GM21367 (cell line): ENCODE measurements around the gene SARDH.

Experiments
- ATAC-seq: cut with Tn5 transposase; IDR thresholded peaks from one replicate; pipeline ENCODE4 v1.9.1; 2021; ENCODE audit not compliant: unreplicated experiment

The SARDH gene

DNA sequence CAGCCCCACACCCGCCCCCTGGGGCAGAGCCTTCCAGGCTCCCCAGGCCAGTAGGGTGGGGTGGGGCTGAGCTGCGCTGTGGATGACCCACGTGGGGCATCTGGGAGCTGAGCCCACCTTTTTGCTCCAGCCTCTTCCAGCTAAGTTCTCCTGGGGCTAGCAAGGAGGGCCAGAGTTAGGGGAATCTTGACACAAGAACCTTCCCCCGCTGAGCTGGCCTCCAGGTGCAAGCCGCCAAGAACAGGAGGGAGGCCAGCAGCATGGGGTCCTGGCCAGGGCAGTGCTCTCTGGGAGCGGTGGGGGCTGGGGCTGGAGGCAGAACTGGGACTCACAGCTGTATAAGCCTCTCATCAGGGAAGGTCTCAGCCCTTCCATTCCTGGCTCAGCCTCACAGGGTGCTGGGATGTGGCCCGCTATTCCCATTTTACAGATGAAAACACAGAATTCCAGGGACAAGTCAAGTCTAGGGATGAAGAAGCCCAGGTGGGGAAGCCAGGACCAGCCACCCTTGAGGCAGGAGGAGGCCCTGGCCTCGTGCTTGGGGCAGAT is 21.5 kb downstream of the SARDH start:
- ATAC-seq: no peak

DNA sequence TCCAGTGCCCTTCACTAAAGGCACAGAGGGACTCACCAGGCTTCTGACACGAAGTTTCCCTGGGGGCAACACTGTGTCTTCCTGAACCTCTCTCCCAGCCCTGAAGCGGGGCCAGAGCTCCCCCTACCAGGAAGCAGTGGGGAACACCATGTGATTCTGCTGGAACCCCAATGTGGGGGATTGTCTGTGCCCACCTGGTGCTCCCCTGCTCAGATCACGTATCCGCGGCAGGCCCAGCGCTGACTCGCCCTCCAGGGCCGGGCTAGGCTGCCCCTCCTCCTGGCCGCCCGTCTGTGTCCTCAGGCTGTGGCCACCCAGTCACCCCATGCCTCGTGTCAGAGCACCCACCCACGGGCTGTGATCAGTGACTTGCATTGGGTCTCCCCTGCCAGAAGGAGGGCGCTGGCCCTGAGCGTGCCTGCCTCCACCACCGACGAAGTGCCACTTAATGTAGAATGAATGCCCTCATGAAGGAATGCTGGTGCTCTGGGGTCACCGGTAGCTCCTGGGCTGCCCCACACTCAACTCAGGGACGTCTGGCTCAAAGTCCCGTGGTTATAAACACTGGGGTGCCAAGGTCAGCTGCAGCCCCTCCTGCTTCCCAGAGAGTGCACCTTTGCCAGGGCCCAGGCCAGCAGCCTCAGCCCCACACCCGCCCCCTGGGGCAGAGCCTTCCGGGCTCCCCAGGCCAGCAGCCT is 22.1 kb downstream of the SARDH start:
- no peak for ATAC-seq

DNA sequence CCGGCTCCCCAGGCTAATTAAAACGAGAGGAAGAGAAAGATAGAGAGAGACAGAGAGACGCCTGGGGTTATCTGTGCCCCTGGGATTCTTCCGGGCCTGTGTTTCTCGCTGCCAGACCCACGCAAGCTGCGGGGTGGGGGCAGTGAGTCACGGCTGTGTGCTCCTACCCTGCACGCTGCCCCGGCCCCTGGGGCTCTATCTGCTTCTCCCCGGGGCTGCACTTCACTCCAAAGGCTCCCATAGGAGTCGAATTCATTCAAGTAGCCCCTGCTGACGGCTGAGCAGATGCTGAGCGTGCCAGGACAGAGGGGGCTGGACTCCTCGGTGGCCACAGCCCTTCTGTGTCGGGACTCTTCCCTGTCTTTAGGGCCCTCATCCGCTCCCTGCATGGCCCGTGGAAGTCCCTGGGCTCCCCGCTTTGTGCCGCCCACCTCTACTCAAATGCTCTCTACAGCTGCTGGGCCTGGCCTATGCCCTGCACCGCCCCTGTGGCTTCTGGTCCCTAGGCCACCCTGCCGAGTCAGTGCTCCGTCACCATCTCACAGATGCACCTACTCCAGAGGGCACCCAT is 22.8 kb downstream of the SARDH start:
- no peak for ATAC-seq

DNA sequence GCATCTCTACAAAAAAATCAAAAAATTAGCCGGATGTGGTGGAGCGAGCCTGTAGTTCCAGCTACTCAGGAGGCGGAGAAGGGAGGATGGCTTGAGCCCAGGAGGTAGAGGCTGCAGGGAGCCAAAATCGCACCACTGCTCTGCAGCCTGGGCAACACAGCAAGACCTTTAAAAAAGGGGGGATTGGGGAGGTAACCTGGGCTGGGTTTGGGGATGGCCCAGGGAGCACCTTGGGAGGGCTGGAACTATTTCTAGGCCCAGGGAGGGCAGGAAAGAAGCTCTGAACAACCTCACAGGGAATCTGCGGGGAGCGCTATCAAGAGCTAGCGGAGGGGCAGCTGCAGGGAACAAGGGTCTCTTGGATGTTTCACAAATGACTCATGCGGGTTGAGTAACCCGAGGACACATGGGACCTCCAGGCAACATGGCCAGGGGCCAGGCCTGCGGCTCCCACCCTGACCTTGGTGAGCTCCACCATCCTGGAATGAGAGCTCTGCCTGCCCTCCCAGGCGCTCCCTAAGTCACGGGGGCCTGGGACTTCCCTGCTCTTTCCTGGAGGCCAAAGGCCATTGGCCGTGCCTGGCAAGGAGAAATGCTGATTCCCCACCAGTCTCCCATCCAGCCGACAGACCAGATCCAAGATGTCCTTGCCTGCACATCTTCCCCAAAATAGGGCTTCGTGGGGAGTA is 23.4 kb downstream of the SARDH start:
- no peak for ATAC-seq

DNA sequence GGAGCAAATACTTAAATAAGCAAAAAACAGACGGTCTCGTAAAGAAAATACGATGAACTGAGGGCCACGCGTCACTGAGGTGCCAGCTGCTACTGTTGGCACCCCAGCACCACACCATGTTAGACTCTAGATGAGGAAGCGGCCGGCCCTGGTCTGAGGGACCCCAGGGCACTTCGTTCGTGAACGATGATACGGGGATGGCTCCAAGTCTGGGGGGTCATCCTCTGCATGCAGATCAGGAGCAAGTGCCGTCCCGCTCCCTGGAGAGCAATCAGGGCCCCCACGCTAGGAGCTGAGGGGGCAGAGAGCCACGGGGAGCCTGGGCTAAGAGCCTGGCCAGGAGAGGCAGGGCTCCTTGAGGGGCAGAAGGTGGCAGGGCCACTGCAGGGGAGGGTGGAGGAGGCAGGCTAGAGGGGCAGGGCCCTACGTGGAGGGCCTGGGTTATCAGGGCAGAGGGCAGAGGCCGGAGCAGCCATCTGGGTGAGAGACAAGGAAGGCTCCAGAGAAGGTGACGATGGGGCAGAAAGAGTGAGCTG is 24.1 kb downstream of the SARDH start:
- no peak for ATAC-seq

DNA sequence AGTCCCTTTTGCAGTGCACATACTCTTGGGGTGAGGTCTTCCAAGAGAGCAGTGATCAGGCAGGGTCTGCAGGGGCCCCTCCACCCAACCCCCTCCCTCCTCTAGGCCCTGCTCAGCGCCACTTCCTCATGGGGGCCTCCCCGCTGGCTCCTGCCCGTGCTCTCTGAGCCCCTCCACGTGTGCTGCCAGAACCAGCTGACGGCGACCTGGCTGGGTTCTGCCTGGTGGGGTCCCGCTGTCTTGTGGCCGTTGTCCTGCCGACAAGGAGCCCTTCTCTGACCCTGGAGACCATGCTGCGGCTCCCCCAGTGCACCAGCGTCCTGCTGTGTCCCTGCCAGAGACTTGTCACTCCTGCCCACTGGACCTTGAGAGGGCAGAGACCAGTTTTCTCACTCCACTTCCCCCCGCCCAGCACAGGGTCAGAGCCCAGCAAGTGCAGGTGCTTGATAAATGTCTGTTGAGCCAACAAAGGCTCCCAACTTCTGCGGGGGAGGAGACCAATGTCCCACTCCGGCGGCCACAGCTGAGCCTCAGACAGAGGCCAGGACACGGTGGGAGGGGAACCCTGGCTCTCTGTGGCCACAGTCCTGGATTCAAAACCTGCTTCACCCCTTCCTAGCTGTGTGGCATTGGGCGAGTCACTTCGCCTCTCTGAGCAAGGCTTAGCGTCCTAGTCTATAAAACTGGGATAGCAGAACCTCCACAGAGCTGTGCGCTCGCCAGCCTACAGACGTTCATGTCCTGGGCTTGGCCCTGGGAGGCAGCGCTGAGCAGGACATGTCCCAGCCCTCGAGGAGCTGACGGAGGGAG is 24.8 kb downstream of the SARDH start:
- ATAC-seq: no peak

DNA sequence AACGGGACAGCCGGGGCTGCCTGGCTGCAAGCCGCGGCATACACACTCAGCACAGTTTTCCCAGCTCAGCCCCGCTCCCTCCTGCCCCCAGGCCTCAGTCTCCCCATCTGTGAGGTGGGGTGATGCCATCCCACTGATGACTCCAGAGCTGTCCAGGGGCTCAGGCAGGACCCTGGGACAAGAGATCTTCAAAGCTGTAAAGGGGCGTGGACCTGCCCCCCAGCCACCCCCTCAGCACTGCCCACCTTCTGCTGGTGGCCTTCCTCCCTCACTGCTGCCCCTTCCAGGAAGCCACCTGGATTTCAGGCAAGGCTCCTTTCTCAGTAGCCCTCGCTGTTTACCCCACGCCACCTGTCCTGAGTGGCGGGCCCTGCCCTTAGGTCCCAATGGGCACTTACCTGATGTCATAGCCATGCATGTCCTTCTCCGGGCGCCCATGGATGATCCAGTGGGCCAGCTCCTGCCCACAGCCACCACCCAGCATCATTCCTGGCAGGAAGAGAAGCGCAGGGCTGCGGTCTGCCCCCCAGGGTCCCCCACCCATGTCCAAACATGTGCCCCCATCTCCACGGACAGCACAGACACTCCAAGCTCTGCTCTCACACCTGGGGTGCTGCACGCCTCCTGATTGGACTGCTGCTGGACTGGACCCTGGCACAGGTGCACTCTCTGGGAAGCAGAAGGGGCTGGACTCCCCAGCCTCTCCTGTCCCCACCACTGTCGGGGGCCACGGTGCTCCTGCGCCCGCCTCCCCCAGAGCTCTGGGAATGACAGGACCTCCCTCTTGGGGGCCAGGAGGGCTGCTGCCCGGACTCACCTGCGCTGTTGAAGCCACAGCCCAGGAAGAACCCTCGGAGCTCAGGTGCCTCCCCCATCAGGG is 25.7 kb downstream of the SARDH start:
- ATAC-seq: no peak

DNA sequence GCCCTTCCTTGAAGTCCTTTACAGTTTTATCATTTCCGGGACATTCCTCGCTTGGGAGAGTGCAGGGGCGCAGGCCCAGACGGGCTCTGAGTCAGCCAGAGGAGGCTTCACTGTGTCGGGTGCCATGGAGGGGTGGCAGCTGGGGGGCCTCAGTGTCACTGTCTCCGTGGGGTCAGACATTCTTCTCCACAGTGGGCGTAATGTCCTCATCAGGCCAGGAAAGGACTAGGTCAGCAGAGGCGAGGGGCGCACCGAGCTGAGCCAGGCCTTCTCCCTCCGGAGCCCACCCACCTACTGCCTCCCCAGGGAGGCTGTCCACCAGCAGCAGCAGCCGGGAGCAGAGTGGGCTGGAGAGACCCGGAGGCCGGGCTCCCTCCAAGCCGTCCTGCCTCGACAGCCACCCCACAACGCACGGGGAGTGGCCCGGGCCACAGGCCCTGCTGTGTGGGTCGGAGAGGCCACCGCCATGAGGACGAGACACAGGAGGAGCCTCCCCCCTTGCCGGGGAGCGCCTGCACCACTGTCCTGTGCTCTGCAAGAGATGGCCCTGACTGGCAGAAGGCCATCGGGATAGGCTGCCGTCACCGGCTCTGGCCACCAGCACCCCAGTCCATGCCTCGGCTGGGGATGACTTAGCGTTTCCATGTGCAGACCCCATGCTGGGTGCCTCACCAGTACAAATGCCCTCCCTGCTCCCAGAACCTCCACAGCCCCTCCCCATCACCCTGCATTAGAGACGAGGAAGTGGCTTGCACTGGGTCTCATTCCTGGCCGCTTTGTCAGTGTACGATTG is 26.5 kb downstream of the SARDH start:
- no peak for ATAC-seq

DNA sequence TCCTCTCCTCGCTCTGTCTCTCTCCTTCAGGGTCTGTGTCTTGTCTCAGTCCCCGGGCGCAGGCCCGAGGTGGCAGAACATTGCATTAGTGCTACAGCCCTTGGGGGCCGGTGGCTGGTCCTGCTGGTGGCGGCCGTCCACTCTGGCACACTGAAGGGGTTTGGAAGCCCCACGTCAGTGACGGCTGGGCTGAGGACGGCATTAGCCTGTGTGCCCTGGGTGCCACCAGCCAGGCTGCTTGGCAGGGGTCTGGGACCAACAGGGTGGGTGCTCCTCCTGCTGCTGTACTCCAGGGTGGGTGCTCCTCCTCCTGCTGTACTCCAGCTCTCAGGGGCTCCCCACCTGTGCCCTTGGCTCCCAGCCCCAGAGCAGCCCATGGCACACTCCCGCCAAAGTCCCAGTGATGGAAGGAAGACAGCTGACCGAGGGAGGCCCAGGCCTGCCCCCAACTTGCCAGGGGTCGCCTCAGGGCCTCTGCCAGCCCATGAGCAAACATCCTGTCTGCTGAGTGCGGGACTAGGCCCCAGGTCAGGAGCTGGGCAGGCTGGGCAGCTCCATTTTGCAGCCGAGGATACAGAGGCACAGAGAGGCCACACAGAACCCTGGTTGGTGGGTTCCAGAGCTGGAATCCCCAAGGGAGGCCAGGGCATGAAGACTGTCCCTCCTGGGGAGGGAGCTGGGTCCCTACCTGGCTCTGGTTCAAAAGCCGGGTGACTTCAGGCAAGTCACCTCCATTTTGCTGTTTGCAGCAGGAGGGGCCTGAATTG is 27.3 kb downstream of the SARDH start:
- ATAC-seq: no peak

DNA sequence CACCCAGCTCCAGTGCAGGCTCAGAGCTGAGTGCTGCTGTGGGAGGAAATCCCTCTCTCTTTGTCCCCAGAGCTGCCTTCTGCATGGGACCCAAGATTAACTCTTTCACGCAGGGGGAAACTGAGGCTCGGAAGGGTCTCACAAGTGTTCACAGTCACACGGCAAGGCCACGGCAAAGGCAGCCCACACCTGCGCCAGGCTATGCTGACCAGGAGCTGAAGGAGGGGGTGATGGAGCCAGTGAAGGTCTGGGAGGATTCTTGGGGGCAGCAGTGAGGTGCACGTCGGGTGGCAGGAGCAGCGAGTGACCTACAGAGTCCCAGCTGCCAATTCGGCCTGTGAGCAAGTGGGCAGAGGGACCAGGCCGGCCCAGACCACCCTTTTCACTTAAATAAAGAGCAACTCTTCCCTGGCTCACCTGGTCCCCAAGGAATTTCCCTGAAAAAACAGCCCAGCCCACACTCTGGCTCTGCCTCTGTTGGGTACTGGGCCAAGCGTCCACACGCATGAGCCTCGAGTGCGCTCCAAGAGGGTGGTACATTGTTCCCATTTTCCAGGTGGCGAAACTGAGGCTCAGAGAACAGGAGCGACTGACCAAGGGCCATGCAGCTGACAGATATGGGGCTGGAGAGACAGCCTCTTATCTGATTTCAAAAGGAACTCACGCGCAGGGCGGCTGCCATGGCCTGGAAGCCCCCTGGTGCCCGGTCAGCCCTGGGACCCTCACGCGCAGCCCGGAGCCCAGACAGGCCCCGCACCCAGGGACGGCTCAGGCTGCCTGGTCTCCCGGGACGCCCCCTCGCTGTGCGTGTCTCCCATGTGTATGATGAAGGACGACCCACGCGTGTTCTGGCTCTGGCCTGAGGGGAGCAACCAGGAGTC is 28.2 kb downstream of the SARDH start:
- no peak for ATAC-seq

DNA sequence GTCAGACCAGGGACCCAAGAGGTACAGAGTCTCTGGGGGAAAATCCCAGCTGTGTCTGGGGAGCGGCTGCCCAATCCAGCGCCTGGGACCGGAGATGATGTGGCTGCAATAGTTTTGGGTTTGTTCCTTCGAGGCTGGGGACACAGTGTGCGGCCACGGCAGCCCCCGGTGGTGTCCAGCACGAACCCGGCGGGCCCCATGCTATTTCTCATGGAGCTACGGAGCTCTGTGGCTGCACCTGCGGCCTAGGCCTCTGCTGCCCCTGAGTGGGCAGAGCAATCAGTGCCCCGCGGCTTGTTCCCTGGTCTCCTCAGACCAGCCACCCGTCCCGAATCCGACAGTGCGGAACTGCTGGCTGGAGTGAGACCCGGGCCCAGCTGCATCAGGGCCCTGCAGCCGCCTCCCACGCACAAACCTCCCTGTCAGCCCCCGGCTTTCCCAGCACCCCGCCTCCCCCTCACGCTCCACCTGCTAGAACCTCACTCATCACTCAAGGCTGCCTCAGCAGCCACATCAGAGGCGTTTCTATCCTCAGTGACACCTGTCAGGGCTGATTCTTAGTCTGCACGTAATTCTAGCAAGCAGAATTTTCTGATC is 29.0 kb downstream of the SARDH start:
- ATAC-seq: no peak

DNA sequence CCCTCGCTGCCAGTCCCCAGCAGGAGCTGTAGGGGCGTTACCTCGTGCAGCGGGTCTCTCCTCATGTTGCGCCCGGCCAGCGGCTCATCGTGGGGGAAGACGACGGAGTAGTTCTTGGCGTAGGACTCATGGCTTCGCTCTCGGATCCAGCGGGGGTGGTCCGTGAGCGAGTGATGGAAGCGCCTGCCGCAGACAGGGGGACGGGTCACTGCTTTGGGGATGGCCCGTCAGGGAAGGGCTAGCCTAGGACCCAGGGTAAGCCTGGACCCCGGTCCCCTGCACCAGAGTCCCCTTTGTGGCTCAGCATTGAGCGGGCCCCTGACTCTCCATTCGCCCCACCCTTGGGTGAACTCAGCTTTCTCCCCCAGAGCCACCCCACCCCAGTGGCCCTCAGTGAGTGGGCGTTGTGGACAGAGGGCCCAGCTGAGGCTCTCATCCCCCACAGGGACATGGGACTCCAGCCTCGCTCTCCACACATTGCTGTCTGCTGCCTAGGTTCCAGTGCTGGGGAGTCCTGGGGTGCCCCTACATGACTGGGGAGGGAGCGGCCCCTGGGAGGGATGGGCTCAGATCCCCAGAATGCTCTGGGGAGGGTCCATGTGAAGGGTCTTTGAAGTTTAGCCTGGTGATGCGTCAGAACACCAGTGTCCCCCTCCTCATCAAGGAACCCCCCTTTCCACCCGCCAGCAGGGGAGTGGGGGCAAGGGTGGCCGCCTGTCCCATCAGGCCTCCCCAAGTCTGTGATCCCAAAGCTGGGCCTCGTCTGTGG is 29.7 kb downstream of the SARDH start:
- ATAC-seq: no peak

DNA sequence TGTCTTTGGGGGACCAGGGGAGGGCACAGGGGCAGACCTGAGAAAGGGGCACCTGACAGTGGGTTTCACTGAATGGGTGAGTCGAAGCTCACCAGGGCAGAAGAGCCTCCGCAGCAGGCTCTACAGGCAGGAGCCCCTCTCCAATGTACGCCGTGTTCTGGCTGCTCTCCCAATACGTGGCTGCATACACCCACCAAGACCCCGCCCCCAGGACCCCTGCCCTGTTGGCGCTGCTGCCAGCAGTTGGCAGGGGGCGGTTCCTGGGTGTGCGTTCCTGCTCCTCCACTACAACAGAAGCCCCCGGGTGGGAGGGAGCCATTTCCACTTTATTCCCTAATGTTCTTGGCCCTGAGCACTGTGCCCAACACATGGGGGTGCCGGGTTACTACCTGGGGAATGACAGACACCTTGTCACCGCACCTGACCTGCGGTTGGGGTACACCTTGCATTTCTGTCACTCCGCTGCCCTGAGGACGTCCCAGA is 30.3 kb downstream of the SARDH start:
- ATAC-seq: no peak

DNA sequence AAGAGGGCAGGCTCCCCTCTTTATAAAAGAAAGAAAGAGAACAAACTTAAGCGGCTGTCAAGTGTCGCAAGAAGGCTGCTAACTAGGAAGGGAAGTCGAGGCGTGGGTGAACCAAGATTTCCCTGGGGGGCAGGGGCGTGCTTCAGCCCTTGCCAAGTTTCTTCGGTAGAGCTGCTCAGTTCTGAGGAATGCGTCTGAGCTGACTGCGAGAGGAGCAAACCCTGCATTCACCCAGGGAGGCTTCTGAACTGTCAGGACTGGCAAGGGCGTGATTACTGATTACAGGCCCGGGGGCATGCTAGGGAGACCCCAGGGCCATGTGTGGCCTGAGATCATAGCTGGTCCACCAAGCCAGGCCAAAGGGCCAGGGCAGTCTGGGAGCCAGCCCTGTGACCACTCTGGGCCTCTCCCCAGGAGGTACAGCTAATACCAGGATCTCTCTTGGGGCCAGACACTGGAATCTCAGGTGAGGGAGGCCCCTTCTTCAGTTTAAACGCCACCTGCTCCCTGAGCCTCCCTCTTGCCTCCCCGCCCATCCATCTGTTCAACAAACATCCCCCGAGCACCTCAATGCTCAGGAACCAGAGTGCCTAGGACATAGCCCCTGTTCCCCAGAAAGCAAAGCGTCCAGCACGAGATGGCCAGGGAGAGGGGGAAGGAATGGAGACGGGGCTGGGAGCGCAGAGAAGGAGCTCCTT is 30.9 kb downstream of the SARDH start:
- no peak for ATAC-seq

DNA sequence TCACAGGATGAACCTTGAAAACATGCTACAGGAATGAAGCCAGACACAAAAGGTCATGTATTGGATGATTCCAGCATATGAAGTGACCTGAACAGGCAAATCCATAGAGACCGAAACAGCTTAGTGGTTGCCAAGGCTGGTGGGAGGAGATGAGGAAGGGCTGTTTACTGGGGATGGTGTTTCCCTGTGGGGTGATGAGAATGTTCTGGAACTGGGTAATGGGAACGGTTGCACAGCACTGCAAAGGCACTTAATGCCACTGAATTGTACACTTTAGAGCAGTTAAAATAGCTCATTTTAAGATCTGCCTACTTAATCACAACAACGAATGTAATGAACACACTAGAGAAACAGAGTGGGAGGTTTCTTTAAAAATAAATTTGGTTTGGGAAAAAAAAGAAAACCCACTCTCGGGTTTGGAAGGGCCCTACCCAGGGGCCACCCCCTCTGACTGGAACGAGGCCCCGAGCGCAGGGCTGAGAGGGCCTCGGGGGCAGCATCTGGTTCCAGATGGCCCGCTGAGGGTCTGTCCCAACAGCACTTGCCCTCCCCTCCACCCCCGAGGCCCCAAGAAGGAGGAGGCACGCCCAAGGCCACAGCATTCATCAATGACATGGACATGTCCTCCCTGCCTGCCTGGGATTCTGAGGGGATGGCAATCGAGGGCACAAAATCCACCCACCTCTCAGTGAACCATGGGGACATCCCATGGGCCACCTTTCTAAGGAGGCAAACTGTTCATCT is 31.7 kb downstream of the SARDH start:
- ATAC-seq: no peak
